GM12874 (cell line): ENCODE measurements around the gene NKX1-1.

Experiments used
- TF ChIP-seq, protein P1 (sequence below): IDR thresholded peaks from 2 replicates; pipeline ENCODE4 v1.5.1; 2011; ENCODE audit warnings: low read depth, mild to moderate bottlenecking, control low read depth, low read length, moderate library complexity; ENCODE audit not compliant: insufficient read depth

Gene NKX1-1

DNA sequence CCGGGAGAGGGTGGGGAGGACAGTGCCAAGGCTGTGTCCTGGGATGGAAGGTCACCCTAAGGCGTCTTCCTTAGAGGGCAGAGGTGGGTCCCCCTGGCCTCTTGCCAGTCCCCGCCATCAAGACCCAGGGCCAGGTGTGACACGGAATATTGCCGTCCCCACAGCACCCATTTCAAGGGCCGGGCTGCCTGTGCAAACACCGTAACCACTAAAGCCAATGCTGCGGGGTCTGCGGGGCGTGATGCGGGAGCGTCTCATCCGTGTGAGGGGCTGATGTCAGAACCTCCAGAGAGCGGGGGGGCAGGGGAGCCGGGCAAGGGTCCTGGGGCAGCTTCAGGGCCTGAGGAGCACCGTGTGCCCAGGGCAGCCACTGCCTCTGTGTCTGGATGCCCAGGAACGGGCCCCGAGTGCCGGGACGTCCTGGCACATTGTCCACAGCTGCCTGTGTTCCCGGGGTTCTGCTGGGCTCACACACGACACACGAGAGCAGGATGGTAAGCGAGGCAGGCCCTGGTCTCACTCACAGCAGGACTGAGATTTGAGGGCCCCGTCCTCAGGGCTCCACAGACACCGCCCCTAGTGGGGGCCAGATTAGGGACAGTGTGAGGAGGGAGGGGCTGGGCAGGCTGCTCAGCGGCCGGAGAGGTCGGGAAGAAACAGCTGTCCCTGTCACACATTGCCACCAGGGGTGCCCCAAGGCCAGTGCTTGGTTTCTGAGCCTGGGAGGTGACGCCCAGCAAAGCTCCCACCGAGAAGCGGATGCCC lies 29.2 kb downstream of the NKX1-1 start:
- TF ChIP-seq, protein P1, sequence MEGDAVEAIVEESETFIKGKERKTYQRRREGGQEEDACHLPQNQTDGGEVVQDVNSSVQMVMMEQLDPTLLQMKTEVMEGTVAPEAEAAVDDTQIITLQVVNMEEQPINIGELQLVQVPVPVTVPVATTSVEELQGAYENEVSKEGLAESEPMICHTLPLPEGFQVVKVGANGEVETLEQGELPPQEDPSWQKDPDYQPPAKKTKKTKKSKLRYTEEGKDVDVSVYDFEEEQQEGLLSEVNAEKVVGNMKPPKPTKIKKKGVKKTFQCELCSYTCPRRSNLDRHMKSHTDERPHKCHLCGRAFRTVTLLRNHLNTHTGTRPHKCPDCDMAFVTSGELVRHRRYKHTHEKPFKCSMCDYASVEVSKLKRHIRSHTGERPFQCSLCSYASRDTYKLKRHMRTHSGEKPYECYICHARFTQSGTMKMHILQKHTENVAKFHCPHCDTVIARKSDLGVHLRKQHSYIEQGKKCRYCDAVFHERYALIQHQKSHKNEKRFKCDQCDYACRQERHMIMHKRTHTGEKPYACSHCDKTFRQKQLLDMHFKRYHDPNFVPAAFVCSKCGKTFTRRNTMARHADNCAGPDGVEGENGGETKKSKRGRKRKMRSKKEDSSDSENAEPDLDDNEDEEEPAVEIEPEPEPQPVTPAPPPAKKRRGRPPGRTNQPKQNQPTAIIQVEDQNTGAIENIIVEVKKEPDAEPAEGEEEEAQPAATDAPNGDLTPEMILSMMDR, result no peak

DNA sequence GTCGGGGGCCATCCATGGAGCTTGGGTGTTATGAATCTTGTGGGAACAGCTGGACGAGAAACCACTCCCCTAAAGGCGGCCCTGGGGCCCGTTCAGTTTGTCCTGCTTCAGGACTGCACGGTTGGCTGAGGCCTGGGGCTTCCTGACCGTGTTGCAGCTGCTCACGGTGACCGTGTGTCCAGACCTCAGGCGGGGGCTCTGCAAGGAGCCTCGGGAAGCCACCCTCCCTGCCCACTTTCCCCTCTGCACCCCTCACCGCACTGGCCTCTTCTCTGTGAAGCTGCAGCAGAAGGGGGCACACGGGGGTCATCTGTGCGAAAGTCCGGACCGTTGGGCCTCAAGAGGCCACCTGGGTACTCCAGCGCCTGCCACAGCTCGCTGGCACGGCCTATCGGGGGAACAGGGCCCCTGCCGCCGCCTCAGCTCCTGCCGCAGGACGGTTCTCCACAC lies 29.8 kb downstream of the NKX1-1 start:
- TF ChIP-seq, protein P1, result no peak

DNA sequence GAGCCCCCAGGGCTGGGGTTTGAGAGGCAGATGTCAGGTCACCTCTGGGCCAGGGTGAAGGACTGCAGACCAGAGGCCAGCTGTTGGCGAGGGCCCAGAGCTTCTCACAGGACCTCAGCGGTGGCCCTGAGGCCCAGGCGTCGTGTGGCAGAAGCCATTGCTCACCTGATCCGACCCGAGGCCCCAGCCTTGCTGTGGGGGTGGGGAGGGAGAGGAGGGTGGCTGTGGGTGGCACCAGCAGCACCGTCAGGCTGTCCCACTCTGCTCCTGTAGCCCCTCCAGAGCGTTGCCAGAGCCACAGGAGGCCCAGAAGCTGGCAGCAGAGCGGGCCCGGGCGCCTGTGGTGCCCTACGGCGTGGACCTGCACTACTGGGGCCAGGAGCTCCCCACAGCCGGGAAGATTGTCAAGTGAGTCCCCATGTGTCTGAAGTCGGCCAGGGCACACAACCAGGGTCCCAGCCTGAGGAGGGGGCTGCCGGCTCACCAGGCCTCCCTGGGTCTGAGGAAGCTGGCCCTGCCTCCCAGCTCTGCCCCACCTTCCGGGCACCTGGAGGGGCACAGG lies 30.4 kb downstream of the NKX1-1 start:
- TF ChIP-seq, protein P1, result no peak

DNA sequence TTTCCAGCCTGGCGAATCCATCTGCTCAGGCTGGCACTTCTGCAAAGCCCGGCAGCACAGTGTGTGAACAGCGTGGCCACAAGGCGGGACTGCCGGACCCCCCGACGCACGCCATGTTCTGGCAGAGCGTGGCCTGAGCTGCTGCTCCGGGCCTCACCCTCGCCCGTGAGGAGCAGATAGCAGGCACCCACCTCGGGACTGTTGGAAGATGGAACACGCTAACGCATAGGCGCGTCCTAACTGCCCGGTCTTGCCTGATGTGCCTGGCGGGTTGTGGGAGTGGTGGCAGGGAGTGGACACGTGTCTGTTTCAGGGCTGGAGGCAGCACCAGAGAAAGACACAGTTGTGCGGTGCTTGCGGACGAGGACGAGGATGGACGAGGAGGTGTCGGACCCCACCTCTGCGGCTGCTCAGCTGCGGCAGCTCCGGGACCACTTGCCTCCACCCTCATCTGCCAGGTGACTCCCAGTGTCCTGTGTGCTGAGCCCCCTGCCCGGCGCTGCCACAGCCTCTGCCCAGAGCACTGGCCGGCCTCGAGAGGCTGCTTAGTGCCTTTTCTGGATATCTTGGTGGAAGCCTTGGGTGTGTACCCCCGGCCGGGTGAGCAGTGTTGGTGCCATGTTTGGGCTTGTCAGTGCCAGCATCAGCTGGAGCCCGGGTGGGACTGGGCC lies 31.1 kb downstream of the NKX1-1 start:
- TF ChIP-seq, protein P1, result no peak

DNA sequence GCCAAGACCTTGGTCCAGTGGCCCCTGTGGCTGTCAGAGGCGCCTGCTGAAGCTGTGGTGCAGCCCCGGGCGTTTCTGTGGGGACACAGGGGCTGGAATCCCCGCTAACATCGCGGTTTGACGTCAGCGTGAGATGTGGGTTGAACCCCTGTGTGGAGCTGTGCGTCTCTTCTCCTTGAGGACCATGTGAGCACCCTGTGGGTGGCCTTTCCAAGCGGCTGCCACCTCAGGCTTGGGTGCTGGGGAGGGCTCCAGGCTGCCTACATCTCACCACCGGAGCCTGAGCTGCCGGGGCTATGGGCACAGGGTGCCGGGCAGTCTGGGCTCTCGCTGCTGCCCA lies 31.6 kb downstream of the NKX1-1 start:
- TF ChIP-seq, protein P1, result no peak

DNA sequence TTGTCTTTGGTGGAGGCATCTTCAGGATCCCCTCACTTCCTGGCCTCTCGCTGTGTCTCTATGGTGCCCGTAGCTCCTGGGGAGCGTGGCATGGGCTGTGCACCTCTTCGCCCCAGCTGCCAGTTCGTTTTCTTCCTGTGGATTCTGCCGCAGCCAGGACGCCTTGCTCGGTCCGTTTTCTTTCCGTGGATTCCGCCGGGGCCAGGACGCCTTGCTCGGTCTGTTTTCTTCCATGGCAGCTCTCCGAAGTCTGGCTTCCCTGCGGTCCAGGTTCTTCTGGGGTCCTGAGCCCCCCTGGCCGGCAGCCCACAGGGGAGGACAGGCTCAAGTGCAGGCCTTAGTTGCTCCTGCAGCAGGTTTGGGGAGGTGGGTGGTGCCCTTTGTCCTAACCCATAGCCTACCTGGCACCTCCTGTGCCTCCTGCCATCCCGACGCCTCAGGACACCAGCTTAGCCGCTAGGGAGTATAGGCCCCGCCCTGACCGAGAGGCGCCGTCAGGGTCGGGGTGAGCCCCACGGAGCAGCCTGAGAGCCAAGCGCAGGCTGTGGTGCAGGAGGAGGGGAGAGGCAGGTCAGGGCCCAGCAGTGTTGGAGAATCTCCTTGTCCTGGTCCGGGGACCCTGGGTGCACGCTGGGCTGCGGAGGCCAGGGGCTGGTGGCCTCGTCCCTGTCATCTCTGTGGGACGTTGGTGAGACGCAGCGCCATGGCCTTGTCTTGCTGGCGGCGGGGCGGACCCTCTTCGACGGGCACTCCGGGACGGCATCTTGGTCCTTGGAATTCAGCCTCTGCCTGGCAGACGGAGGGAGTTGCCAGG lies 32.1 kb downstream of the NKX1-1 start:
- TF ChIP-seq, protein P1, result no peak
